ENCODE measurements around the gene SLC12A3.

GRCh38 chr16:56933828-56934598 lies 69.0 kb downstream of the SLC12A3 start:
- TF ChIP-seq CTCF (IDR thresholded peaks at IDR 0.05), result no peak
- TF ChIP-seq POLR2A (IDR thresholded peaks at IDR 0.05; ENCODE audit: low read depth), result no peak
- TF ChIP-seq POLR2AphosphoS5 (IDR thresholded peaks at IDR 0.05), result no peak

Measured in esophagus muscularis mucosa (tissue), 3 donors.